Body of pancreas (tissue), 4 donors: ENCODE measurements around the gene CBY1. TPM values are rescaled to one million over a fixed set of nuclear protein-coding genes. Genes with fewer than 3 reads are reported as not detected.

Experiments
- ATAC-seq: fragments of 150-250 bp; one replicate; pipeline ENCODE4 v1.9.1; 2016
- DNase-seq, 4 donors: peaks; one replicate each; pipeline ENCODE4 v3.0.0-alpha.2; 2019
- H3K27ac ChIP-seq, 4 donors: fragments of 200-600 bp; sonication (generic); 1 replicate in 3 of 4; 2 replicates in 1 of 4; pipeline versions ENCODE4 v1.5.1 to v1.6.1; 2016 to 2019; ENCODE audit warnings: mild to moderate bottlenecking in 1 of 4, mixed read lengths in 1 of 4, moderate library complexity in 1 of 4
- H3K27me3 ChIP-seq, 2 donors: fragments of 200-600 bp; sonication (generic); one replicate each; pipeline ENCODE4 v1.6.0; 2016; ENCODE audit warnings: mild to moderate bottlenecking in 1 of 2
- H3K36me3 ChIP-seq, 2 donors: fragments of 200-600 bp; sonication (generic); replicated peaks in 1 of 2; 2 replicates each; pipeline ENCODE4 v1.5.1; 2016; ENCODE audit warnings: low read depth in 2 of 2; ENCODE audit not compliant: insufficient read depth in 1 of 2
- H3K4me1 ChIP-seq: fragments of 200-600 bp; sonication (generic); one replicate; pipeline ENCODE4 v1.6.0; 2016
- H3K4me3 ChIP-seq, 2 donors: fragments of 200-600 bp; sonication (generic); 1 replicate in 1 of 2; 2 replicates in 1 of 2; pipeline ENCODE4 v1.5.1; 2016 to 2019
- H3K9me3 ChIP-seq, 3 donors: fragments of 200-600 bp; sonication (generic); 1 replicate in 2 of 3; 2 replicates in 1 of 3; pipeline ENCODE4 v1.5.1; 2016
- POLR2A ChIP-seq, 3 donors: fragments of 450-650 bp; IDR thresholded peaks; one replicate each; pipeline ENCODE4 v1.6.1; 2016; ENCODE audit warnings: antibody characterized with exemption in 3 of 3, mild to moderate bottlenecking in 2 of 3
- WGBS, 2 donors: methylation state at CpG; one replicate each; pipeline ENCODE4 v1.1.5; 2017; 5-methylcytosine and 5-hydroxymethylcytosine counted together
- intact Hi-C: fragments of 100-400 bp; cut with DNase I; formaldehyde crosslinking; loops from one replicate; pipeline ENCODE4 v1.15.1; 2023
- total RNA-seq, 2 donors: library from RNA; depleted of rRNA; stranded (reverse); fragments of >200 nt; gene quantifications; one replicate each; pipeline ENCODE4 v1.1.0, GENCODE V29; 2016
- TF ChIP-seq, protein P1 (sequence below), 7 experiments: fragments of 450-650 bp in 4 of 7; fragments of 200-600 bp in 3 of 7; sonication (generic) in 3 of 7; IDR thresholded peaks; one replicate each; pipeline ENCODE4 v1.5.1; 2016 to 2019; ENCODE audit warnings: antibody characterized with exemption in 7 of 7

Gene CBY1
- total RNA-seq, 2 donors from 2014 or later = 8.6 to 16.5 TPM

DNA sequence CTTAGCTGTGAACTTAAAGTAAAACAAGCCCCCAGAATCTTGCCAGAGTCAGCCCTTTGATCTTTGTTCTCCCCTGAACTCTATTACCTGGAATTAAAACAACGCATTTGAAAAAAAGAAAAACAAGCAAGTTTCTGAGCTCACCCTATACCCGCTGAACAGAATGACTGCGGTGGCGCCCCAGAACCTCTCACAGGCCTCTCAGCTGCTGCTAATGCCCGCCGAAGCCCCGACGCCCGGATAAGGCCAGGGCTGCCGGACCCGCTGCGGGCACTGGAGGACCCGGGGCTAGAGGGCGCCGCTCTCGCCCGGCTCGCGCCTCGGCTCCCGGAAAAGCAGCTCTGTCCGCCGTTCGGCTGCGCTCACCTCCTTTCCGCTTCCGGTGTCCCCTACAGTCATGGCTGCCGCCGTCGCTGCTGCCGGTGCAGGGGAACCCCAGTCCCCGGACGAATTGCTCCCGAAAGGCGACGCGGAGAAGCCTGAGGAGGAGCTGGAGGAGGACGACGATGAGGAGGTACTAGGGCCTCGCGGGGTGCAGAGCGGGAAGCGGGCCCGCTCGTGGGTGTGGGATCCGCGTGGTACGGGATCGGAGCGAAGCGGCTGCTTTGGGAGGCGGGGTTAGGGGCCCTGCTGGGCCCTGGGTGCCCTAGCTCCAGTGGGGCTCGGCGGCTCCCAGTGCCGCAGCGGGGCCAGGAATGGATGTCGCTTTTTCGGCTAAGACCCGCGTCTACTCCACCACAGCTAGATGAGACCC, 25.3 kb downstream of the CBY1 start, which contains the start of gene TOMM22:
Gene TOMM22 (plus strand): TSS at position 376 of the 754 bp plus-strand sequence. CDS start 22 bp downstream, at position 398.
- peak within 1 kb of the TSS in 3 of 4 donors; percentile 68 to 77 (median 73) for H3K27ac ChIP-seq
- WGBS, 2 donors = 0% methylated on average over 10 to 58 of the region's 60 CpGs
- ATAC-seq = peak; percentile 100
- intact Hi-C loops = no loop called here
- TF ChIP-seq POLR2A (IDR thresholded peaks at IDR 0.05) = peak; percentile 49 to 82 (median 81)
- TF ChIP-seq, protein P1, sequence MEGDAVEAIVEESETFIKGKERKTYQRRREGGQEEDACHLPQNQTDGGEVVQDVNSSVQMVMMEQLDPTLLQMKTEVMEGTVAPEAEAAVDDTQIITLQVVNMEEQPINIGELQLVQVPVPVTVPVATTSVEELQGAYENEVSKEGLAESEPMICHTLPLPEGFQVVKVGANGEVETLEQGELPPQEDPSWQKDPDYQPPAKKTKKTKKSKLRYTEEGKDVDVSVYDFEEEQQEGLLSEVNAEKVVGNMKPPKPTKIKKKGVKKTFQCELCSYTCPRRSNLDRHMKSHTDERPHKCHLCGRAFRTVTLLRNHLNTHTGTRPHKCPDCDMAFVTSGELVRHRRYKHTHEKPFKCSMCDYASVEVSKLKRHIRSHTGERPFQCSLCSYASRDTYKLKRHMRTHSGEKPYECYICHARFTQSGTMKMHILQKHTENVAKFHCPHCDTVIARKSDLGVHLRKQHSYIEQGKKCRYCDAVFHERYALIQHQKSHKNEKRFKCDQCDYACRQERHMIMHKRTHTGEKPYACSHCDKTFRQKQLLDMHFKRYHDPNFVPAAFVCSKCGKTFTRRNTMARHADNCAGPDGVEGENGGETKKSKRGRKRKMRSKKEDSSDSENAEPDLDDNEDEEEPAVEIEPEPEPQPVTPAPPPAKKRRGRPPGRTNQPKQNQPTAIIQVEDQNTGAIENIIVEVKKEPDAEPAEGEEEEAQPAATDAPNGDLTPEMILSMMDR (IDR thresholded peaks at IDR 0.05) = peak; percentile 26 to 92 (median 53)
- no peaks in the 10 kb centered on the region for H3K27me3 ChIP-seq
- H3K36me3 ChIP-seq = peaks cover 0 to 16% of the 10 kb centered on the region in 2 donors
- peaks cover 12% of the 10 kb centered on the region for H3K4me1 ChIP-seq
- H3K4me3 ChIP-seq = peak within 1 kb of the TSS; percentile 95 to 98
- H3K9me3 ChIP-seq = no peaks in the 10 kb centered on the region
- peak; percentile 87 to 92 (median 88) for DNase-seq

DNA sequence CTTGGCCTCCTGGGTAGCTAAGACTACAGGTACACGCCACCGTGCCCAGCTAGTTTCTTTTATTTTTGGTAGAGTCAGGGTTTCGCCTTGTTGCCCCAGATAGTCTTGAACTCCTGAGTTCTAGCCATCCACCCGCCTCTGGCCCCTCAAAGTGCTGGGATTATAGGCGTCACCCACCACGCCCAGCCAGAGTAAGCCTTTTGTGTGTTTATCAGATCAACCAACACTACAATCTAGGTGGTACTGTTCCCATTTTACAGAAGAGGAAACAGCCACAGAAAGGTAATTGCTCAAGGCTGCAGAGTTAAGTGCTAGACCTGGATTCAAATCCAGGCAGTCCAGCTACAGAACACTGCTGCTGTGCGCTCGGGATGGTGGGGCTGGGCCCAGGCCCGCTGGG, 28.5 kb downstream of the CBY1 start:
- intact Hi-C loops = no loop called here
- no peak for DNase-seq
- H3K4me3 ChIP-seq = no peak overlapping the region
- H3K27me3 ChIP-seq = no peaks in the 10 kb centered on the region
- no peaks in the 10 kb centered on the region for H3K9me3 ChIP-seq
- H3K27ac ChIP-seq = no peak overlapping the region
- 91 to 95% methylated on average over 9 of the region's 9 CpGs for WGBS, 2 donors
- H3K4me1 ChIP-seq = peaks cover 12% of the 10 kb centered on the region
- peaks cover 0 to 24% of the 10 kb centered on the region in 2 donors for H3K36me3 ChIP-seq
- no peak for ATAC-seq
- TF ChIP-seq POLR2A (IDR thresholded peaks at IDR 0.05) = no peak
- TF ChIP-seq, protein P1 (IDR thresholded peaks at IDR 0.05) = no peak

- H3K9me3 ChIP-seq = no peaks in the 10 kb centered on the region
- no peak overlapping the region for H3K4me3 ChIP-seq
- intact Hi-C loops = no loop called here
- peaks cover 12% of the 10 kb centered on the region for H3K4me1 ChIP-seq
- no peaks in the 10 kb centered on the region for H3K27me3 ChIP-seq
- 67 to 90% methylated on average over 1 of the region's 1 CpG for WGBS, 2 donors
- H3K36me3 ChIP-seq = peaks cover 0 to 24% of the 10 kb centered on the region in 2 donors
- DNase-seq (no peak), ATAC-seq (no peak)
- TF ChIP-seq, protein P1 (IDR thresholded peaks at IDR 0.05) = no peak
- TF ChIP-seq POLR2A (IDR thresholded peaks at IDR 0.05) = no peak
- no peak overlapping the region for H3K27ac ChIP-seq
Observed at GRCh38 chr22:38685761-38686160, 29.3 kb downstream of the CBY1 start.

DNA sequence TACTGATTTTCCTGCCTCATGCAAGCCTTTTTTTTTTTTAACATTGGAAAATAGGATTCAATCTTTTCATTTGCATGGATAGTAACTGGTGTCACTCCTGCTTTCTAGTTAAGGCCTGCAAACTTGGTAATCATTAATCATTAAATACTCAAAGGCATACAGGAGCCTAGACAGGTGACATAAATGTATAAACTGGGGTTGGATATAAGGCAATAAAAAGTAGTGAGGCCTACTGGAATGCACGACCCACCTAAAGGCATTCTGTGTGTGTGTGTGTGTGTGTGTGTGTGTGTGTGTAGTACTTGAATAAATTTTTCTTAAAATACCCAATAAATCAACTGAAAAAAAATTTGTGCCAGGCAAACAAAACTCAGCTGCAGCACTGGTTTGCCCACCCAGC, 33.2 kb downstream of the CBY1 start:
- Histone ChIP-seq H3K36me3 (peaks cover 0 to 20% of the 10 kb centered on the region in 2 donors), H3K4me3 (no peak overlapping the region), H3K4me1 (no peaks in the 10 kb centered on the region), H3K27me3 (no peaks in the 10 kb centered on the region), H3K27ac (no peak overlapping the region), H3K9me3 (no peaks in the 10 kb centered on the region)
- no peak for TF ChIP-seq POLR2A (IDR thresholded peaks at IDR 0.05)
- TF ChIP-seq, protein P1 (IDR thresholded peaks at IDR 0.05) = no peak
- ATAC-seq (no peak), DNase-seq (no peak)
- 42 to 63% methylated on average over 1 of the region's 1 CpG for WGBS, 2 donors
- intact Hi-C loops = no loop called here
